SJSA1 (cell line): ENCODE results near the gene HMGN5. TPM values are rescaled to one million over a fixed set of nuclear protein-coding genes. Genes with fewer than 3 reads are reported as not detected.
A peak's percentile ranks its signal among the peaks of the same experiment; 100 is the strongest.

Experiments used
- DNase-seq, 2 experiments: peaks; one replicate each; pipeline ENCODE4 v3.0.0-alpha.2; 2015 to 2020; ENCODE audit warnings: low spot score in 2 of 2, low read depth in 1 of 2
- H3K27ac ChIP-seq: fragments of 250-450 bp; sonication (Bioruptor Pico); 2 replicates; pipeline ENCODE4 v1.5.1; 2020; ENCODE audit warnings: mild to moderate bottlenecking, moderate library complexity
- H3K27me3 ChIP-seq: fragments of 250-450 bp; sonication (Bioruptor Pico); replicated peaks from 2 replicates; pipeline ENCODE4 v1.5.1; 2020; ENCODE audit warnings: mild to moderate bottlenecking, moderate library complexity
- H3K36me3 ChIP-seq: fragments of 250-450 bp; sonication (Bioruptor Pico); 2 replicates; pipeline ENCODE4 v1.5.1; 2020; ENCODE audit warnings: mild to moderate bottlenecking
- H3K4me1 ChIP-seq: fragments of 250-450 bp; sonication (Bioruptor Pico); replicated peaks from 2 replicates; pipeline ENCODE4 v1.6.1; 2021; ENCODE audit warnings: mild to moderate bottlenecking
- H3K4me3 ChIP-seq: fragments of 250-450 bp; sonication (Bioruptor Pico); 2 replicates; pipeline ENCODE4 v1.5.1; 2020; ENCODE audit warnings: mild to moderate bottlenecking
- H3K9me3 ChIP-seq: fragments of 250-450 bp; sonication (Bioruptor Pico); replicated peaks from 2 replicates; pipeline ENCODE4 v1.5.1; 2020; ENCODE audit warnings: mild to moderate bottlenecking
- total RNA-seq: library from RNA; depleted of rRNA; stranded (reverse); fragments of >200 nt; shearing (Covaris generic); gene quantifications from 2 replicates; pipeline ENCODE4 v1.2.3, GENCODE V29; 2014; rRNA removed

HMGN5 gene
- total RNA-seq, result 1.1 and 2.5 TPM in 2 replicates

GRCh38 chrX:81201671-81202455 lies at the start of gene HMGN5, which contains the start of gene SH3BGRL:
TSS of gene HMGN5 (minus strand) at chrX:81201913. CDS start at chrX:81121549, 80,364 bp downstream.
TSS of gene SH3BGRL (plus strand) at chrX:81202102. CDS start at chrX:81202201, 99 bp downstream.
- peak within 1 kb of the TSS; percentile 82 for H3K27ac ChIP-seq
- no peaks in the 10 kb centered on the region for H3K9me3 ChIP-seq
- no peaks in the 10 kb centered on the region for H3K4me1 ChIP-seq
- H3K27me3 ChIP-seq, result no peaks in the 10 kb centered on the region
- DNase-seq, result peak; percentile 81 to 83
- no peaks in the 10 kb centered on the region for H3K36me3 ChIP-seq
- peak within 1 kb of the TSS; percentile 46 for H3K4me3 ChIP-seq

- DNase-seq, result no peak
Observed at GRCh38 chrX:81241753-81242152, 40.0 kb upstream of the HMGN5 start.

GRCh38 chrX:81240701-81241331 lies 39.1 kb upstream of the HMGN5 start:
- H3K4me1 ChIP-seq, result no peaks in the 10 kb centered on the region
- no peak for DNase-seq

More at GRCh38 chrX:81241753-81242152, 40.0 kb upstream of the HMGN5 start:
- no peaks in the 10 kb centered on the region for H3K27me3 ChIP-seq
- no peaks in the 10 kb centered on the region for H3K4me1 ChIP-seq
- H3K4me3 ChIP-seq, result no peak overlapping the region
- no peaks in the 10 kb centered on the region for H3K9me3 ChIP-seq
- H3K36me3 ChIP-seq, result no peaks in the 10 kb centered on the region
- H3K27ac ChIP-seq, result no peak overlapping the region

GRCh38 chrX:81238166-81238565 lies 36.5 kb upstream of the HMGN5 start:
- Histone ChIP-seq H3K4me1 (no peaks in the 10 kb centered on the region), H3K27ac (no peak overlapping the region)

More at GRCh38 chrX:81240701-81241331, 39.1 kb upstream of the HMGN5 start:
- H3K27ac ChIP-seq, result no peak overlapping the region
- no peaks in the 10 kb centered on the region for H3K27me3 ChIP-seq
- no peaks in the 10 kb centered on the region for H3K36me3 ChIP-seq
- H3K4me3 ChIP-seq, result no peak overlapping the region
- no peaks in the 10 kb centered on the region for H3K9me3 ChIP-seq

GRCh38 chrX:81237516-81237915 lies 35.8 kb upstream of the HMGN5 start:
- DNase-seq, result no peak
- no peaks in the 10 kb centered on the region for H3K27me3 ChIP-seq
- no peaks in the 10 kb centered on the region for H3K9me3 ChIP-seq
- H3K27ac ChIP-seq, result no peak overlapping the region
- H3K36me3 ChIP-seq, result no peaks in the 10 kb centered on the region
- no peak overlapping the region for H3K4me3 ChIP-seq
- no peaks in the 10 kb centered on the region for H3K4me1 ChIP-seq

More at GRCh38 chrX:81238166-81238565, 36.5 kb upstream of the HMGN5 start:
- no peaks in the 10 kb centered on the region for H3K27me3 ChIP-seq
- no peak overlapping the region for H3K4me3 ChIP-seq
- no peaks in the 10 kb centered on the region for H3K9me3 ChIP-seq
- no peak for DNase-seq
- H3K36me3 ChIP-seq, result no peaks in the 10 kb centered on the region

- Histone ChIP-seq H3K4me1 (no peaks in the 10 kb centered on the region), H3K27ac (no peak overlapping the region), H3K9me3 (no peaks in the 10 kb centered on the region), H3K27me3 (no peaks in the 10 kb centered on the region), H3K4me3 (no peak overlapping the region), H3K36me3 (no peaks in the 10 kb centered on the region)
- no peak for DNase-seq
Observed at GRCh38 chrX:81232218-81232617, 30.5 kb upstream of the HMGN5 start.

GRCh38 chrX:81231476-81231875 lies 29.8 kb upstream of the HMGN5 start:
- no peak for DNase-seq
- H3K27ac ChIP-seq, result no peak overlapping the region
- H3K9me3 ChIP-seq, result no peaks in the 10 kb centered on the region
- no peaks in the 10 kb centered on the region for H3K27me3 ChIP-seq
- no peak overlapping the region for H3K4me3 ChIP-seq
- no peaks in the 10 kb centered on the region for H3K36me3 ChIP-seq
- H3K4me1 ChIP-seq, result no peaks in the 10 kb centered on the region

GRCh38 chrX:81229901-81230300 lies 28.2 kb upstream of the HMGN5 start:
- no peak for DNase-seq
- Histone ChIP-seq H3K4me1 (no peaks in the 10 kb centered on the region), H3K27ac (no peak overlapping the region), H3K4me3 (no peak overlapping the region), H3K36me3 (no peaks in the 10 kb centered on the region), H3K27me3 (no peaks in the 10 kb centered on the region), H3K9me3 (no peaks in the 10 kb centered on the region)

- no peak overlapping the region for H3K4me3 ChIP-seq
- DNase-seq, result no peak
- H3K27ac ChIP-seq, result no peak overlapping the region
- no peaks in the 10 kb centered on the region for H3K9me3 ChIP-seq
- H3K4me1 ChIP-seq, result no peaks in the 10 kb centered on the region
- no peaks in the 10 kb centered on the region for H3K27me3 ChIP-seq
- H3K36me3 ChIP-seq, result no peaks in the 10 kb centered on the region
Observed at GRCh38 chrX:81229229-81229628, 27.5 kb upstream of the HMGN5 start.

GRCh38 chrX:81215685-81216084 lies 14.0 kb upstream of the HMGN5 start:
- H3K27me3 ChIP-seq, result no peaks in the 10 kb centered on the region
- no peaks in the 10 kb centered on the region for H3K4me1 ChIP-seq
- no peak for DNase-seq
- no peak overlapping the region for H3K4me3 ChIP-seq
- H3K27ac ChIP-seq, result no peak overlapping the region
- H3K36me3 ChIP-seq, result no peaks in the 10 kb centered on the region
- H3K9me3 ChIP-seq, result no peaks in the 10 kb centered on the region

GRCh38 chrX:81208916-81209315 lies 7.2 kb upstream of the HMGN5 start:
- Histone ChIP-seq H3K9me3 (no peaks in the 10 kb centered on the region), H3K27ac (no peak overlapping the region), H3K4me1 (no peaks in the 10 kb centered on the region), H3K27me3 (no peaks in the 10 kb centered on the region), H3K36me3 (no peaks in the 10 kb centered on the region), H3K4me3 (no peak overlapping the region)
- no peak for DNase-seq

GRCh38 chrX:81206476-81206875 lies 4.8 kb upstream of the HMGN5 start:
- no peaks in the 10 kb centered on the region for H3K36me3 ChIP-seq
- no peak for DNase-seq
- no peak overlapping the region for H3K27ac ChIP-seq
- no peaks in the 10 kb centered on the region for H3K27me3 ChIP-seq
- H3K4me1 ChIP-seq, result no peaks in the 10 kb centered on the region
- no peak overlapping the region for H3K4me3 ChIP-seq
- H3K9me3 ChIP-seq, result no peaks in the 10 kb centered on the region

GRCh38 chrX:81205551-81205950 lies 3.8 kb upstream of the HMGN5 start:
- DNase-seq, result no peak
- H3K36me3 ChIP-seq, result no peaks in the 10 kb centered on the region
- no peak overlapping the region for H3K4me3 ChIP-seq

GRCh38 chrX:81202943-81203342 lies 1.2 kb upstream of the HMGN5 start:
- no peaks in the 10 kb centered on the region for H3K27me3 ChIP-seq
- no peaks in the 10 kb centered on the region for H3K9me3 ChIP-seq
- H3K36me3 ChIP-seq, result no peaks in the 10 kb centered on the region
- peak overlapping the region; percentile 82; the same call in 1 of the 2 replicates for H3K27ac ChIP-seq
- H3K4me3 ChIP-seq, result peak overlapping the region; percentile 46
- no peak for DNase-seq
- H3K4me1 ChIP-seq, result no peaks in the 10 kb centered on the region

More at GRCh38 chrX:81205551-81205950, 3.8 kb upstream of the HMGN5 start:
- Histone ChIP-seq H3K4me1 (no peaks in the 10 kb centered on the region), H3K9me3 (no peaks in the 10 kb centered on the region), H3K27ac (no peak overlapping the region), H3K27me3 (no peaks in the 10 kb centered on the region)
